ENCODE data around the gene ADNP2.

- no peak for TF ChIP-seq POLR2A (IDR thresholded peaks at IDR 0.05)
- TF ChIP-seq, protein P1, sequence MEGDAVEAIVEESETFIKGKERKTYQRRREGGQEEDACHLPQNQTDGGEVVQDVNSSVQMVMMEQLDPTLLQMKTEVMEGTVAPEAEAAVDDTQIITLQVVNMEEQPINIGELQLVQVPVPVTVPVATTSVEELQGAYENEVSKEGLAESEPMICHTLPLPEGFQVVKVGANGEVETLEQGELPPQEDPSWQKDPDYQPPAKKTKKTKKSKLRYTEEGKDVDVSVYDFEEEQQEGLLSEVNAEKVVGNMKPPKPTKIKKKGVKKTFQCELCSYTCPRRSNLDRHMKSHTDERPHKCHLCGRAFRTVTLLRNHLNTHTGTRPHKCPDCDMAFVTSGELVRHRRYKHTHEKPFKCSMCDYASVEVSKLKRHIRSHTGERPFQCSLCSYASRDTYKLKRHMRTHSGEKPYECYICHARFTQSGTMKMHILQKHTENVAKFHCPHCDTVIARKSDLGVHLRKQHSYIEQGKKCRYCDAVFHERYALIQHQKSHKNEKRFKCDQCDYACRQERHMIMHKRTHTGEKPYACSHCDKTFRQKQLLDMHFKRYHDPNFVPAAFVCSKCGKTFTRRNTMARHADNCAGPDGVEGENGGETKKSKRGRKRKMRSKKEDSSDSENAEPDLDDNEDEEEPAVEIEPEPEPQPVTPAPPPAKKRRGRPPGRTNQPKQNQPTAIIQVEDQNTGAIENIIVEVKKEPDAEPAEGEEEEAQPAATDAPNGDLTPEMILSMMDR (IDR thresholded peaks at IDR 0.05), result no peak
Observed at GRCh38 chr18:80115035-80115434, 6.0 kb downstream of the ADNP2 start.
